Lung (tissue), 12 donors: ENCODE data around the gene ZNF469. TPM values are rescaled to one million over a fixed set of nuclear protein-coding genes. Genes with fewer than 3 reads are reported as not detected.

Experiments used
- ATAC-seq: fragments of 200-7000 bp; cut with Tn5 transposase; one replicate; pipeline ENCODE4 v1.9.1; 2020; ENCODE audit warnings: moderate number of reproducible peaks; ENCODE audit not compliant: insufficient read depth, low FRiP score
- DNase-seq, 3 donors: peaks; one replicate each; pipeline ENCODE4 v3.0.0-alpha.2; 2013 to 2017
- H3K27ac ChIP-seq, 2 donors: one replicate each; pipeline ENCODE4 v1.5.1; 2013; ENCODE audit warnings: mild to moderate bottlenecking in 2 of 2, moderate library complexity in 2 of 2, control low read depth in 1 of 2, inconsistent platforms in 1 of 2, low read depth in 1 of 2, low read length in 1 of 2
- H3K27me3 ChIP-seq, 3 donors: one replicate each; pipeline ENCODE4 v1.5.1; 2013; ENCODE audit warnings: low read length in 2 of 3; ENCODE audit not compliant: control insufficient read depth in 3 of 3, insufficient read depth in 3 of 3
- H3K36me3 ChIP-seq, 4 donors: one replicate each; pipeline ENCODE4 v1.5.1; 2013; ENCODE audit warnings: low read length in 4 of 4, mild to moderate bottlenecking in 1 of 4, moderate library complexity in 1 of 4; ENCODE audit not compliant: control insufficient read depth in 4 of 4, insufficient read depth in 4 of 4
- H3K4me1 ChIP-seq, 5 donors: one replicate each; pipeline ENCODE4 v1.5.1; 2013; ENCODE audit warnings: low read length in 5 of 5, mild to moderate bottlenecking in 2 of 5, moderate library complexity in 1 of 5; ENCODE audit not compliant: control insufficient read depth in 5 of 5, insufficient read depth in 5 of 5
- H3K4me3 ChIP-seq: one replicate; pipeline ENCODE4 v1.5.1; 2013; ENCODE audit warnings: mild to moderate bottlenecking, control low read depth, moderate library complexity
- H3K9ac ChIP-seq, 2 donors: one replicate each; pipeline ENCODE4 v1.5.1; 2013; ENCODE audit warnings: low read length in 2 of 2, control low read depth in 1 of 2; ENCODE audit not compliant: insufficient read depth in 1 of 2
- H3K9me3 ChIP-seq, 4 donors: one replicate each; pipeline ENCODE4 v1.5.1; 2013; ENCODE audit warnings: low read length in 3 of 4, mild to moderate bottlenecking in 1 of 4, moderate library complexity in 1 of 4; ENCODE audit not compliant: control insufficient read depth in 4 of 4, insufficient read depth in 3 of 4
- WGBS, 2 donors: extraction: QIAGEN DNeasy Blood & Tissue Kit; methylation state at CpG; one replicate each; pipeline ENCODE4 v1.1.7; 2013; 5-methylcytosine and 5-hydroxymethylcytosine counted together
- polyA plus RNA-seq, 2 donors: library from polyadenylated mRNA; stranded (reverse); fragments of 200-250 nt; gene quantifications; one replicate each; pipeline ENCODE4 v1.2.1, GENCODE V29; 2013
- total RNA-seq, 2 donors: library from RNA; depleted of rRNA in 1 of 2; stranded (reverse); fragments of >200 nt in 1 of 2; gene quantifications; one replicate each; pipeline ENCODE4 v1.2.1, GENCODE V29; 2014 to 2021
- TF ChIP-seq, protein P1 (sequence below): IDR thresholded peaks from 2 replicates; pipeline ENCODE4 v1.5.1; 2012; ENCODE audit warnings: mild to moderate bottlenecking; ENCODE audit errors: control extremely low read depth, extremely low read depth
- donor health status: control.
- donor health status: control.
- donor health status: Bipolar disorder and iron deficiency.
- donor health status: healthy.
- donor health status: DM: yes; HTN: yes; CAD: no.

ZNF469 gene
- total and polyA plus RNA-seq, 4 donors: 0.67 to 3.0 (median 1.5) TPM

GRCh38 chr16:88343271-88343791 lies 39.4 kb upstream of the ZNF469 start:
- H3K9ac ChIP-seq: no peak overlapping the region
- H3K4me3 ChIP-seq: no peak overlapping the region
- TF ChIP-seq, protein P1, sequence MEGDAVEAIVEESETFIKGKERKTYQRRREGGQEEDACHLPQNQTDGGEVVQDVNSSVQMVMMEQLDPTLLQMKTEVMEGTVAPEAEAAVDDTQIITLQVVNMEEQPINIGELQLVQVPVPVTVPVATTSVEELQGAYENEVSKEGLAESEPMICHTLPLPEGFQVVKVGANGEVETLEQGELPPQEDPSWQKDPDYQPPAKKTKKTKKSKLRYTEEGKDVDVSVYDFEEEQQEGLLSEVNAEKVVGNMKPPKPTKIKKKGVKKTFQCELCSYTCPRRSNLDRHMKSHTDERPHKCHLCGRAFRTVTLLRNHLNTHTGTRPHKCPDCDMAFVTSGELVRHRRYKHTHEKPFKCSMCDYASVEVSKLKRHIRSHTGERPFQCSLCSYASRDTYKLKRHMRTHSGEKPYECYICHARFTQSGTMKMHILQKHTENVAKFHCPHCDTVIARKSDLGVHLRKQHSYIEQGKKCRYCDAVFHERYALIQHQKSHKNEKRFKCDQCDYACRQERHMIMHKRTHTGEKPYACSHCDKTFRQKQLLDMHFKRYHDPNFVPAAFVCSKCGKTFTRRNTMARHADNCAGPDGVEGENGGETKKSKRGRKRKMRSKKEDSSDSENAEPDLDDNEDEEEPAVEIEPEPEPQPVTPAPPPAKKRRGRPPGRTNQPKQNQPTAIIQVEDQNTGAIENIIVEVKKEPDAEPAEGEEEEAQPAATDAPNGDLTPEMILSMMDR: no peak
- no peaks in the 10 kb centered on the region for H3K4me1 ChIP-seq
- no peaks in the 10 kb centered on the region for H3K36me3 ChIP-seq
- ATAC-seq (no peak), DNase-seq (no peak)
- H3K9me3 ChIP-seq: peaks cover 0 to 8% (median 0%) of the 10 kb centered on the region in 4 donors
- WGBS, 2 donors: 84 to 87% methylated on average over 8 of the region's 8 CpGs
- H3K27me3 ChIP-seq: no peaks in the 10 kb centered on the region
- H3K27ac ChIP-seq: no peak overlapping the region

DNA sequence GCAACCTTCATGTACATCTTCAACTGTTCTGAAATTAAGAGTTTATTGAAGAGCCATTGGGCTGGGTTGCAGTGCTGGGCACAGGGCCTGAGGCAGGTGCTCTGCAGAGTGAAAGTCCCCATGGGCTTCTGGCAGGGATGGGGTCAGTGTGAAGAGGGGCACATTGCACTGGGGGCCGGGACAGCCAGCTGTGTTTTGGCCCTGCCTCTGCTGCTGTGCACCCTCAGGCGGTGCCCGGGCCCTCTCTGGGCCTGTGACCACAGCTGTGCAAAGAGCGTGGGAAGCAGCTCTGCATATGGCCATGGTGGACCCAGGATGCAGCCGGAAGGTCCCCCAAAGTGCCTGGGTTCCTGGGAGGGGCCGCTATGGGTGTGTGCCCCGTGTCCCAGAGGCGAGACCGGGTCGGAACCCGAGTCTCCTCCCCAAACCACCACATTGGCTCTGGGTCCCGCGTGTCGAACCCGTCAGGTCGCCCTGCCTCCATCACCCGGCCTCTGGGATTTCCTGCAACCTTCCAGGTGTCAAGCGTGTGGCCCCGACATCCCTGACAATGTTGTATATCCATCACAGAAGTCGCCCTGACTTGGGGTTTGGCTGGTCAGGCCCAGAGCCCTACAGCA lies 38.2 kb upstream of the ZNF469 start:
- Histone ChIP-seq H3K27ac (no peak overlapping the region), H3K36me3 (no peaks in the 10 kb centered on the region), H3K27me3 (no peaks in the 10 kb centered on the region), H3K9me3 (peaks cover 0 to 12% (median 0%) of the 10 kb centered on the region in 4 donors), H3K9ac (no peak overlapping the region), H3K4me3 (no peak overlapping the region), H3K4me1 (no peaks in the 10 kb centered on the region)
- TF ChIP-seq, protein P1: no peak
- DNase-seq: no peak
- WGBS, 2 donors: 91 to 97% methylated on average over 20 of the region's 20 CpGs
- no peak for ATAC-seq

DNA sequence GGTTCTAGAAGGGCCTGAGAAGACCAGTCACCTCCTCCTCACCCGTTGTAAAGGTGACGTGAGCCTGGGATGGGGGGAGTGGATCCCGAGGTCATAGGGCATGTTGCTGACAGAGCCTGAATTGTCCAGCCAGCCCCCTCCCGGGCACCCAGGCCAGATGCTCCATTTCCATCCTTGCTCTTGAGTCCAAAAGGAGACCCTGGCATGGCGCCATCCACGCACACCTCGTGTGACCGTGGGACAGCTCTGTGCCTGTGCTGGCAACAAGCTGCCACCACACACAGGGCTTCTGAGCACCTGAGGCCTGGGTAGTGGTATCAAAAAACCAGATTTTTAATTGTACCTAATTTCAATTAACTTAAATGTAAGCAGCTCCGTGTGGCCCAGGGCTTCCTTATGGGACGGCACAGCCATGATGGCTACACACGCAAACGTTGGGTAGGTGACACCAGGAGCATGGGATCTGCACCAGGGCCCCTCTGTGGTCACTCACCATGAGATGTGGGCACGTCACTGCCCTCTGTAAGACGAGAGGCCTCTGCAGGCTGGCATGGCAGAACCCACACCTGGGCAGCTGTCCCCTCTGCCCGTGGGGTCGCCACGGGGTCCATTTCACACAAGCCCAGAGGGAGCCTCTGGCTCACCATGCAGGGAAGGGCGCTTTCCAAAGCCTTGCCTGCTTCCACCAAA lies 37.6 kb upstream of the ZNF469 start:
- TF ChIP-seq, protein P1: no peak
- Histone ChIP-seq H3K27ac (no peak overlapping the region), H3K9me3 (peaks cover 0 to 15% (median 0%) of the 10 kb centered on the region in 4 donors), H3K4me3 (no peak overlapping the region), H3K4me1 (no peaks in the 10 kb centered on the region), H3K9ac (no peak overlapping the region), H3K36me3 (no peaks in the 10 kb centered on the region), H3K27me3 (no peaks in the 10 kb centered on the region)
- WGBS, 2 donors: 85 to 89% methylated on average over 18 of the region's 18 CpGs
- no peak for DNase-seq
- no peak for ATAC-seq
